SK-N-SH treated with all-trans-retinoic acid at 6 μM for 48 hours (cell line): Measurements from ENCODE around the gene CPA3.
A peak's percentile ranks its signal among the peaks of the same experiment; 100 is the strongest.

Source experiments
- ATAC-seq: fragments of 200-7000 bp; cut with Tn5 transposase; 3 replicates; pipeline ENCODE4 v1.9.1; 2020; ENCODE audit warnings: mild to moderate bottlenecking, moderate library complexity
- ARNTL ChIP-seq: fragments of 450-650 bp; formaldehyde crosslinking; IDR thresholded peaks from 2 replicates; pipeline ENCODE4 v1.5.0; 2020; ENCODE audit warnings: low read depth, mild to moderate bottlenecking, moderate library complexity, borderline replicate concordance
- CSRNP3 ChIP-seq: fragments of 250-450 bp; sonication (Bioruptor Pico); IDR thresholded peaks from 2 replicates; pipeline ENCODE4 v1.5.1; 2021; ENCODE audit warnings: mild to moderate bottlenecking, moderate library complexity
- ESRRG ChIP-seq: fragments of 250-450 bp; sonication (Bioruptor Pico); IDR thresholded peaks from 2 replicates; pipeline ENCODE4 v1.6.1; 2021; ENCODE audit warnings: mild to moderate bottlenecking
- GLIS3 ChIP-seq: fragments of 250-450 bp; sonication (Bioruptor Pico); IDR thresholded peaks from 2 replicates; pipeline ENCODE4 v1.5.0; 2020; ENCODE audit warnings: mild to moderate bottlenecking, moderate library complexity
- ISL1 ChIP-seq: fragments of 250-450 bp; sonication (Bioruptor Pico); IDR thresholded peaks from 2 replicates; pipeline ENCODE4 v2.1.2; 2022; ENCODE audit warnings: mild to moderate bottlenecking, moderate library complexity
- OSR1 ChIP-seq: fragments of 250-450 bp; sonication (Bioruptor Pico); IDR thresholded peaks from 2 replicates; pipeline ENCODE4 v1.8.0; 2022; ENCODE audit warnings: moderate library complexity, mild to moderate bottlenecking, inconsistent platforms
- PPARA ChIP-seq: fragments of 250-450 bp; sonication (Bioruptor Pico); IDR thresholded peaks from 2 replicates; pipeline ENCODE4 v1.5.0; 2020; ENCODE audit warnings: mild to moderate bottlenecking, borderline replicate concordance
- RARB ChIP-seq: fragments of 250-450 bp; sonication (Bioruptor Pico); IDR thresholded peaks from 2 replicates; pipeline ENCODE4 v1.8.0; 2021; ENCODE audit warnings: mild to moderate bottlenecking, moderate library complexity
- TOX ChIP-seq: fragments of 250-450 bp; sonication (Bioruptor Pico); IDR thresholded peaks from 2 replicates; pipeline ENCODE4 v1.8.0; 2021; ENCODE audit warnings: mild to moderate bottlenecking, moderate library complexity, borderline replicate concordance
- TSHZ2 ChIP-seq: fragments of 250-450 bp; sonication (Bioruptor Pico); IDR thresholded peaks from 2 replicates; pipeline ENCODE4 v1.5.0; 2020; ENCODE audit warnings: mild to moderate bottlenecking, moderate library complexity
- ZC3H10 ChIP-seq: fragments of 250-450 bp; sonication (Bioruptor Pico); IDR thresholded peaks from 2 replicates; pipeline ENCODE4 v1.5.1; 2021; ENCODE audit warnings: mild to moderate bottlenecking, moderate library complexity
- ZFP3 ChIP-seq: fragments of 250-450 bp; sonication (Bioruptor Pico); IDR thresholded peaks from 2 replicates; pipeline ENCODE4 v1.5.0; 2020; ENCODE audit warnings: mild to moderate bottlenecking, moderate library complexity
- ZFP30 ChIP-seq: fragments of 450-650 bp; formaldehyde crosslinking; IDR thresholded peaks from 2 replicates; pipeline ENCODE4 v1.5.0; 2022; ENCODE audit warnings: mild to moderate bottlenecking, moderate library complexity
- ZNF565 ChIP-seq: fragments of 450-650 bp; formaldehyde crosslinking; conservative IDR thresholded peaks from 2 replicates; pipeline ENCODE4 v1.5.0; 2020; ENCODE audit warnings: low read depth, mild to moderate bottlenecking, moderate library complexity
- ZNF70 ChIP-seq: fragments of 450-650 bp; formaldehyde crosslinking; IDR thresholded peaks from 2 replicates; pipeline ENCODE4 v1.5.0; 2020; ENCODE audit warnings: mild to moderate bottlenecking, moderate library complexity
- ZNF8 ChIP-seq: fragments of 450-650 bp; formaldehyde crosslinking; IDR thresholded peaks from 2 replicates; pipeline ENCODE4 v1.5.0; 2020; ENCODE audit warnings: mild to moderate bottlenecking, moderate library complexity
- TF ChIP-seq, protein P1 (sequence below): fragments of 250-450 bp; sonication (Bioruptor Pico); IDR thresholded peaks from 2 replicates; pipeline ENCODE4 v1.8.0; 2021; ENCODE audit warnings: low read depth, mild to moderate bottlenecking, moderate library complexity, borderline replicate concordance

The CPA3 gene

GRCh38 chr3:148924562-148924961 is 59.5 kb downstream of the CPA3 start:
- TF ChIP-seq ZFP3 (CRISPR knock-in tag) (no peak), ZFP30 (CRISPR knock-in tag) (no peak)
- peak; percentile 79 for ATAC-seq

DNA sequence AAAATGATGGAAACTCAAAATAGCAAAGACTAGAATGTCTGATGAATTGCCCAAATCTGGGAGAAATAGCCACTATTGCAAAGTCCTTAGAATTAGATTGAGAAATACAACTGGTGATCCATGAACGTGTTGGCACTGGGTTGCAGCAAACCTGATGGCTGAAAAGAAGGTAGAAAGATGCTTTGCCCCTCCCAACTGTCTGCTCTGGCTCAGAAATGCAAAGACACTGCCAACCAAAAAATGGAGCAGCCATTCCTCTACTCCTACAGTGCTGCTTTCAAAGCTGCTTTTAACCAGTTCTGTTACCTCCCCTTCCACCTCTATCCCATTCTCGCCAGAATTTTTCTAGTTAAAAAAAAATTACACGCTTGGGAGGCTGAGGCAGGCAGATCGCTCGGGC is 60.7 kb downstream of the CPA3 start:
- ATAC-seq = no peak
- TF ChIP-seq ZNF8 = no peak
- no peak for TF ChIP-seq ZNF565 (CRISPR knock-in tag)
- TF ChIP-seq PPARA (CRISPR knock-in tag) = no peak
- TF ChIP-seq ESRRG (CRISPR knock-in tag) = no peak
- TF ChIP-seq TSHZ2 (CRISPR knock-in tag) = no peak
- no peak for TF ChIP-seq ZFP3 (CRISPR knock-in tag)
- no peak for TF ChIP-seq OSR1 (CRISPR knock-in tag)
- no peak for TF ChIP-seq GLIS3 (CRISPR knock-in tag)

GRCh38 chr3:148930752-148931151 is 65.7 kb downstream of the CPA3 start:
- peak; percentile 86 for ATAC-seq

DNA sequence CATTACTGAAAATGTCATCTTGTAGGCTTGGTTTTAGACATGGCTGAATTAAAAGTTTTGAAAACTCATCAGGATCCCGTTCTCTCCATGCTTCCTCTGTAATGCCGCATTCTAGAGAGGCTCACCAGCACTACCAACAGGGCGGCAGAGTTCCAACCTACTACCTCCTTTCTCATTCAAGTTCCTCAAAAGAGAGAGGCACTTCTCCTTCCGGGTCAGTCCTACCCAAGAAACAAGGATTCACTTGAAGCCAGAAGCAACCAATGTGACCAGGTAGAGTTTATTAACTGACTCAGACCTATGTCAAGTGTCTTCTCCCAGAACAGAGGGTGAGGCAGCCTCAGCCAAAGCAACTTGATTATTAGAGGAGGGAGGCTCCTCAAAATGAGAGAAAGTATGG is 66.5 kb downstream of the CPA3 start:
- TF ChIP-seq ZNF8 (no peak), ZFP3 (CRISPR knock-in tag) (no peak), PPARA (CRISPR knock-in tag) (no peak), GLIS3 (CRISPR knock-in tag) (no peak), ARNTL (CRISPR knock-in tag) (no peak), ZNF565 (CRISPR knock-in tag) (no peak), ESRRG (CRISPR knock-in tag) (no peak), CSRNP3 (no peak), ISL1 (CRISPR knock-in tag) (no peak), RARB (CRISPR knock-in tag) (no peak), ZNF70 (CRISPR knock-in tag) (no peak), TOX (no peak), ZC3H10 (no peak), TSHZ2 (CRISPR knock-in tag) (no peak)
- TF ChIP-seq, protein P1, sequence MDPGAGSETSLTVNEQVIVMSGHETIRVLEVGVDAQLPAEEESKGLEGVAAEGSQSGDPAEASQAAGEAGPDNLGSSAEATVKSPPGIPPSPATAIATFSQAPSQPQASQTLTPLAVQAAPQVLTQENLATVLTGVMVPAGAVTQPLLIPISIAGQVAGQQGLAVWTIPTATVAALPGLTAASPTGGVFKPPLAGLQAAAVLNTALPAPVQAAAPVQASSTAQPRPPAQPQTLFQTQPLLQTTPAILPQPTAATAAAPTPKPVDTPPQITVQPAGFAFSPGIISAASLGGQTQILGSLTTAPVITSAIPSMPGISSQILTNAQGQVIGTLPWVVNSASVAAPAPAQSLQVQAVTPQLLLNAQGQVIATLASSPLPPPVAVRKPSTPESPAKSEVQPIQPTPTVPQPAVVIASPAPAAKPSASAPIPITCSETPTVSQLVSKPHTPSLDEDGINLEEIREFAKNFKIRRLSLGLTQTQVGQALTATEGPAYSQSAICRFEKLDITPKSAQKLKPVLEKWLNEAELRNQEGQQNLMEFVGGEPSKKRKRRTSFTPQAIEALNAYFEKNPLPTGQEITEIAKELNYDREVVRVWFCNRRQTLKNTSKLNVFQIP (CRISPR knock-in tag) = no peak
- TF ChIP-seq, all 23 proteins: peak for 0
- ATAC-seq = no peak

More at GRCh38 chr3:148930752-148931151, 65.7 kb downstream of the CPA3 start:
- TF ChIP-seq, protein P1 (CRISPR knock-in tag) = no peak
